ENCODE results near the gene SLC39A5. TPM values are rescaled to one million over a fixed set of nuclear protein-coding genes. Genes with fewer than 3 reads are reported as not detected.

SLC39A5 gene
- total RNA-seq, 1 donor from 2014 or later, result not detected

DNA sequence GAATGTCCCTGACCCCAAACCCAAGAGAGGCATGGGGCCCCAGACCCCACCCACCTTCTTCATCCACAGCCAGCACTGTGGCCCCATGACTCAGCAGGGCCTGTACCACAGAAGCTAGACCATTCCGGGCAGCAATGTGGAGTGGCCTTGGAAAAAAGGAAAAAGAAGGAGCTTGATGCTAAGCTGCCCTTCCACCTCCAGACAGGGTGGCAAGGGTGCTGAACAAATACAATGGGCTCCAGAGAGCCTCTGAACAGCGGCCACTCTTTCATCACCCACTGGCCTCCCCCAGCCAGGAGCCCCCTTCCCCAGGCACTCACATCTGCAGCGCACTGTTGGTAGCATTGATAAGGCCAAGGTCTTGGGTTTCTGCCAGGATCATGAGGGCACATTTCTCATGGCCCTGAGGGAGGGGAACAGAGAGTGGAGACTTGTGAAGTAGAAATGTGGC is 13.9 kb downstream of the SLC39A5 start:
- Mint-ChIP-seq H3K27me3 (ENCODE audit: unreplicated experiment) (no peaks in the 10 kb centered on the region), H3K4me3 (ENCODE audit: unreplicated experiment) (no peak overlapping the region), H3K9me3 (ENCODE audit: unreplicated experiment) (no peaks in the 10 kb centered on the region), H3K4me1 (ENCODE audit: unreplicated experiment) (peaks cover 2% of the 10 kb centered on the region), H3K27ac (ENCODE audit: unreplicated experiment) (no peak overlapping the region), H3K36me3 (ENCODE audit: unreplicated experiment) (peaks cover 35% of the 10 kb centered on the region)
- no peak for DNase-seq (ENCODE audit: extremely low spot score, unreplicated experiment)
- TF ChIP-seq, protein P1, sequence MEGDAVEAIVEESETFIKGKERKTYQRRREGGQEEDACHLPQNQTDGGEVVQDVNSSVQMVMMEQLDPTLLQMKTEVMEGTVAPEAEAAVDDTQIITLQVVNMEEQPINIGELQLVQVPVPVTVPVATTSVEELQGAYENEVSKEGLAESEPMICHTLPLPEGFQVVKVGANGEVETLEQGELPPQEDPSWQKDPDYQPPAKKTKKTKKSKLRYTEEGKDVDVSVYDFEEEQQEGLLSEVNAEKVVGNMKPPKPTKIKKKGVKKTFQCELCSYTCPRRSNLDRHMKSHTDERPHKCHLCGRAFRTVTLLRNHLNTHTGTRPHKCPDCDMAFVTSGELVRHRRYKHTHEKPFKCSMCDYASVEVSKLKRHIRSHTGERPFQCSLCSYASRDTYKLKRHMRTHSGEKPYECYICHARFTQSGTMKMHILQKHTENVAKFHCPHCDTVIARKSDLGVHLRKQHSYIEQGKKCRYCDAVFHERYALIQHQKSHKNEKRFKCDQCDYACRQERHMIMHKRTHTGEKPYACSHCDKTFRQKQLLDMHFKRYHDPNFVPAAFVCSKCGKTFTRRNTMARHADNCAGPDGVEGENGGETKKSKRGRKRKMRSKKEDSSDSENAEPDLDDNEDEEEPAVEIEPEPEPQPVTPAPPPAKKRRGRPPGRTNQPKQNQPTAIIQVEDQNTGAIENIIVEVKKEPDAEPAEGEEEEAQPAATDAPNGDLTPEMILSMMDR (IDR thresholded peaks at IDR 0.05), result no peak

DNA sequence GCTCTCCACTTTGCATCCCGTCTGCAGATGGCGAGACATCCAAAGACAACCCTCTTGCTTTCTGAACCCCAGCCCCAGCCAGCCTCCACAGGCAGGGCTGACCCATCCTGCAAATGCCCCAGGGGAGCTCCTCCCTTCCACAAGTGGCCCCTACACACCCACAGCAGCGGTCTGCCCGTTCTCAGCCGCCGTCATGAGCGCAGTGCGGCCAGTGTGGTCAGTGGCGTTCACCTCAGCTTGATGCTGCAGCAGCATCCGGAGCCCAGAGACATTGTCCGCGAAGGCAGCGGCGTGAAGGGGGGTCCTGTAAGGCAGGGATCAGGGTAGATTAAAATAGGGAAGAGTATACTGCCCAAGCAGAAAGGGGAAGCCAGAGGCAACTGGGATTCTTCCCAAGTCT is 14.6 kb downstream of the SLC39A5 start:
- Mint-ChIP-seq H3K4me1 (ENCODE audit: unreplicated experiment) (peaks cover 2% of the 10 kb centered on the region), H3K27ac (ENCODE audit: unreplicated experiment) (no peak overlapping the region), H3K27me3 (ENCODE audit: unreplicated experiment) (no peaks in the 10 kb centered on the region), H3K36me3 (ENCODE audit: unreplicated experiment) (peaks cover 39% of the 10 kb centered on the region), H3K4me3 (ENCODE audit: unreplicated experiment) (no peak overlapping the region), H3K9me3 (ENCODE audit: unreplicated experiment) (no peaks in the 10 kb centered on the region)
- no peak for DNase-seq (ENCODE audit: extremely low spot score, unreplicated experiment)
- TF ChIP-seq, protein P1 (IDR thresholded peaks at IDR 0.05), result no peak

GRCh38 chr12:56247923-56248322 is 18.1 kb downstream of the SLC39A5 start:
- H3K36me3 Mint-ChIP-seq (ENCODE audit: unreplicated experiment), result peaks cover 26% of the 10 kb centered on the region
- H3K4me3 Mint-ChIP-seq (ENCODE audit: unreplicated experiment), result no peak overlapping the region
- no peak for DNase-seq (ENCODE audit: extremely low spot score, unreplicated experiment)
- no peaks in the 10 kb centered on the region for H3K4me1 Mint-ChIP-seq (ENCODE audit: unreplicated experiment)
- TF ChIP-seq, protein P1 (IDR thresholded peaks at IDR 0.05), result no peak
- no peaks in the 10 kb centered on the region for H3K9me3 Mint-ChIP-seq (ENCODE audit: unreplicated experiment)
- no peak overlapping the region for H3K27ac Mint-ChIP-seq (ENCODE audit: unreplicated experiment)
- H3K27me3 Mint-ChIP-seq (ENCODE audit: unreplicated experiment), result no peaks in the 10 kb centered on the region

- H3K27ac Mint-ChIP-seq (ENCODE audit: unreplicated experiment), result no peak overlapping the region
- TF ChIP-seq, protein P1 (IDR thresholded peaks at IDR 0.05), result no peak
- no peak for DNase-seq (ENCODE audit: extremely low spot score, unreplicated experiment)
- H3K4me3 Mint-ChIP-seq (ENCODE audit: unreplicated experiment), result no peak overlapping the region
- peaks cover 31% of the 10 kb centered on the region for H3K36me3 Mint-ChIP-seq (ENCODE audit: unreplicated experiment)
- H3K27me3 Mint-ChIP-seq (ENCODE audit: unreplicated experiment), result no peaks in the 10 kb centered on the region
- no peaks in the 10 kb centered on the region for H3K9me3 Mint-ChIP-seq (ENCODE audit: unreplicated experiment)
- no peaks in the 10 kb centered on the region for H3K4me1 Mint-ChIP-seq (ENCODE audit: unreplicated experiment)
Measured at GRCh38 chr12:56248711-56249110, 18.9 kb downstream of the SLC39A5 start.

DNA sequence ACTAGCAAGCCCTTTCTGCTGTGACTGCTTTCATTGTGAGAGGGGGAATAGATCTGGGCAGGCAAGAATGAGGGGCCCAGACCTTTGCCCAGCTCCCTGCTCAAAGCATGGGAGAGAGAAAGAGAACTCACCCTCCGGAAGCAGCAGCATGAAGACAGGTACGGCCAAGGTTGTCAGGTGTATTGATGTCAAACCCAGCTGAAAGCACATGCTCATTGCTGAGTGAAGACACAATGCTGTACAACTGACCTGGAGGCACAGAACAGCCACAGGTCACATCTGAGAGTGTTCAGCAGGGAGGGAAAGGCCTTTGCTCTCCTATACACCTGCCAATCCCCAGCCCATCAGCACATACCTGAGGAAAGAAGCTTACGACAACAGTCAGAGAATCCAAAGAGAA is 22.8 kb downstream of the SLC39A5 start:
- no peaks in the 10 kb centered on the region for H3K9me3 Mint-ChIP-seq (ENCODE audit: unreplicated experiment)
- H3K4me3 Mint-ChIP-seq (ENCODE audit: unreplicated experiment), result no peak overlapping the region
- peaks cover 14% of the 10 kb centered on the region for H3K4me1 Mint-ChIP-seq (ENCODE audit: unreplicated experiment)
- no peak for DNase-seq (ENCODE audit: extremely low spot score, unreplicated experiment)
- H3K27ac Mint-ChIP-seq (ENCODE audit: unreplicated experiment), result no peak overlapping the region
- H3K27me3 Mint-ChIP-seq (ENCODE audit: unreplicated experiment), result no peaks in the 10 kb centered on the region
- H3K36me3 Mint-ChIP-seq (ENCODE audit: unreplicated experiment), result peaks cover 32% of the 10 kb centered on the region
- TF ChIP-seq, protein P1 (IDR thresholded peaks at IDR 0.05), result no peak

Measured in osteocyte (in vitro differentiated cells).